T-cell (primary cell): ENCODE data around the gene BCLAF1. TPM values are rescaled to one million over a fixed set of nuclear protein-coding genes. Genes with fewer than 3 reads are reported as not detected.
A peak's percentile ranks its signal among the peaks of the same experiment; 100 is the strongest.

Experiments used
- ATAC-seq, 4 experiments: fragments of 200-7000 bp in 3 of 4; fragments of 150-1000 bp in 1 of 4; cut with Tn5 transposase; replicated peaks in 1 of 4; 1 replicate in 3 of 4; 2 replicates in 1 of 4; pipeline ENCODE4 v1.10.0; 2021; ENCODE audit warnings: moderate library complexity in 3 of 4, mild to moderate bottlenecking in 2 of 4, moderate number of reproducible peaks in 1 of 4
- CTCF ChIA-PET, 2 donors: fragments of 300-600 bp; sonication (Branson Sonifier 250); formaldehyde crosslinking; loops; one replicate each; lab custom pipeline; 2022; ENCODE audit warnings: antibody characterized with exemption in 2 of 2; lab: Charles Lee
- POLR2A ChIA-PET, 2 donors: fragments of 300-600 bp; sonication (Branson Sonifier 250); formaldehyde crosslinking; loops; one replicate each; lab custom pipeline; 2022; ENCODE audit warnings: antibody characterized with exemption in 2 of 2; lab: Charles Lee
- DNase-seq, 35 experiments: peaks; one replicate each; pipeline versions ENCODE4 v3.0.0 to v3.0.0-alpha.2; 2013 to 2023
- H3K27ac ChIP-seq: one replicate; pipeline ENCODE4 v1.5.1; 2013; ENCODE audit warnings: low read length
- H3K27me3 ChIP-seq, 2 experiments: replicated peaks in 1 of 2; 1 replicate in 1 of 2; 2 replicates in 1 of 2; pipeline versions ENCODE4 v1.6.1 to v1.7.0; 2013; ENCODE audit warnings: low read length in 1 of 2, mixed read lengths in 1 of 2; ENCODE audit not compliant: control insufficient read depth in 2 of 2, insufficient read depth in 2 of 2; ENCODE audit errors: extremely low read depth in 1 of 2
- H3K36me3 ChIP-seq, 2 donors: 1 replicate in 1 of 2; 2 replicates in 1 of 2; pipeline versions ENCODE4 v1.6.1 to v1.7.0; 2013; ENCODE audit warnings: low read length in 1 of 2; ENCODE audit not compliant: control insufficient read depth in 2 of 2, insufficient read depth in 1 of 2; ENCODE audit errors: extremely low read depth in 1 of 2
- H3K4me1 ChIP-seq, 2 experiments: 1 replicate in 1 of 2; 2 replicates in 1 of 2; pipeline versions ENCODE4 v1.6.1 to v1.7.0; 2013; ENCODE audit warnings: low read length in 2 of 2, mixed read lengths in 1 of 2; ENCODE audit not compliant: insufficient read depth in 2 of 2, control insufficient read depth in 1 of 2; ENCODE audit errors: extremely low read depth in 1 of 2
- H3K4me3 ChIP-seq, 2 donors: 1 replicate in 1 of 2; 2 replicates in 1 of 2; pipeline versions ENCODE4 v1.5.1 to v1.7.0; 2013; ENCODE audit warnings: mild to moderate bottlenecking in 2 of 2, low read length in 1 of 2, moderate library complexity in 1 of 2; ENCODE audit not compliant: control insufficient read depth in 1 of 2; ENCODE audit errors: extremely low read depth in 1 of 2
- H3K9me3 ChIP-seq: 2 replicates; pipeline ENCODE4 v1.7.0; 2013
- H3K27ac Mint-ChIP-seq, 2 donors: one replicate each; pipeline ENCODE4 v1.8.0; 2020 to 2021; ENCODE audit warnings: mild to moderate bottlenecking in 2 of 2, mixed read lengths in 2 of 2
- H3K27me3 Mint-ChIP-seq, 2 donors: one replicate each; pipeline ENCODE4 v1.8.0; 2021 to 2022; ENCODE audit warnings: mixed read lengths in 2 of 2
- H3K36me3 Mint-ChIP-seq: one replicate; pipeline ENCODE4 v1.8.0; 2021; ENCODE audit warnings: mixed read lengths
- H3K4me1 Mint-ChIP-seq, 3 donors: one replicate each; pipeline ENCODE4 v1.8.0; 2020 to 2022; ENCODE audit warnings: mixed read lengths in 3 of 3, mild to moderate bottlenecking in 1 of 3
- H3K4me3 Mint-ChIP-seq, 3 donors: one replicate each; pipeline ENCODE4 v1.8.0; 2020 to 2022; ENCODE audit warnings: mild to moderate bottlenecking in 3 of 3, mixed read lengths in 3 of 3, moderate library complexity in 3 of 3
- H3K9me3 Mint-ChIP-seq, 3 donors: one replicate each; pipeline ENCODE4 v1.8.0; 2020 to 2022; ENCODE audit warnings: mixed read lengths in 3 of 3
- WGBS: methylation state at CpG from one replicate; pipeline ENCODE4 v1.1.5; 2013; ENCODE audit warnings: missing lambda C conversion rate; ENCODE audit not compliant: insufficient coverage; 5-methylcytosine and 5-hydroxymethylcytosine counted together
- total RNA-seq, 35 experiments: library from RNA in 6 of 35; stranded (reverse) in 6 of 35; fragments of 120-200 nt in 1 of 35; gene quantifications; one replicate each; pipeline versions ENCODE4 v1.2.1 to v1.2.4 and lab custom pipeline; 2013 to 2026

Gene BCLAF1
- total RNA-seq, 5 donors from 2014 or later (not counting 1 experiment from before 2014, with no cell fraction given), result 155 to 435 (median 171) TPM

DNA sequence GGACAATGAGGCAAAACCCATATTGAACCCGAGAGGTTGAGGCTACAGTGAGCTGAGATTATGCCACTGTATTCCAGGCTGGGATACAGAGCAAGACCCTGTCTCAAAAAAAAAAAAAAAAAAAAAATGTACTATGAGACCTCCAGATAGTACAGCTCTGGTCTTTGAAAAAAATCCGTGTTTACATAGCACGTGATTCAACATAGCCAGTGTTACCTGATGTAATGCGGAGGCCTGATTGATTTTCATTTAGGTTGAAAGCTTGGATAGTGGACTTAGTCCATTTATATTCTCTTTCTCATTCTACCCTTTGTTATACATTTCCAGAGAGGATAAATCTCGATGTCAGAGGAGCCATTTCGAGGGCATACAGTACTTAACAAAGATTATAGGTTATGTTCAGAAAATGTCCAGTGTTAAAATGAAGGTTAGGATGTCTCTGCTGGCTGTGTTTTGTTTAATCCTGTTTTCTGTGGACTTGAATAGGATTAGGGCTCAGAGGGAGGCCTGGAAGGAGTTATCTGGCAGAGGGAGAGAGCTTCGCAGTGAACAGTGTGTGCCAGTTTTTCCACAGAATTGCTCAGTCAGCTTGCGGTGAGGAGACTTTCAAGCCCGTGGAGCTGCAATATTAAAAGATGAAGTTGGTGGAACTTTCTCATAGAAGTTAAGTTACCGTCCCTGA, 33.9 kb upstream of the BCLAF1 start:
- no peaks in the 10 kb centered on the region for H3K9me3 ChIP-seq
- H3K27me3 ChIP-seq, result no peaks in the 10 kb centered on the region
- DNase-seq (no peak), ATAC-seq (no peak)
- H3K4me1 ChIP-seq, result no peaks in the 10 kb centered on the region
- Mint-ChIP-seq H3K9me3 (no peaks in the 10 kb centered on the region), H3K4me1 (no peaks in the 10 kb centered on the region), H3K27ac (no peak overlapping the region), H3K4me3 (no peak overlapping the region), H3K36me3 (no peaks in the 10 kb centered on the region), H3K27me3 (no peaks in the 10 kb centered on the region)
- H3K4me3 ChIP-seq, result no peak overlapping the region
- ChIA-PET POLR2A (no interaction called here), CTCF (interaction anchor here in 1 of 2 donors (0.6 kb wide), 1 partner anchor 406 kb away, joined by 5 read pairs; no protein-coding TSS in a partner anchor)
- WGBS, result 70% methylated on average over 2 of the region's 10 CpGs
- no peaks in the 10 kb centered on the region for H3K36me3 ChIP-seq
- no peak overlapping the region for H3K27ac ChIP-seq

DNA sequence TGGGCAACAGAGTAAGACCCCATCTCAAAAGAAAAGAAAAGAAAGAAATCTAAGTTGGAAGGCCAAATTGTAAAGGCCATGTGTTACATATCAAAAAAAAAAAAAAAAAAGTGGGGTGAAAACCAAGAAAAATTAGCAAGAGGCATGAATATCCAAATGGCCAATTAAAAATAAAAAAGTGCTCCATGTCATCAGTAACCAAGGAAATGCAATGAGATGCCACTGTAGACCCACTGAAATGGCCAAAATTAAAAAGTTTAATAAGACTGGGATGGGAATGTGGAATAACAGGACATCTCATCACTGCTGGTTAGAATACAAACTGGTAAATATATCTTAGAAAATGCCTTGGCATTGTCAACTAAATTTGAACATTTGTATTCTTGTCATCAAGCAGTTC, 30.1 kb upstream of the BCLAF1 start:
- no peaks in the 10 kb centered on the region for H3K36me3 Mint-ChIP-seq
- no peak for DNase-seq
- Histone ChIP-seq H3K27ac (no peak overlapping the region), H3K4me1 (no peaks in the 10 kb centered on the region), H3K9me3 (no peaks in the 10 kb centered on the region), H3K4me3 (no peak overlapping the region), H3K36me3 (no peaks in the 10 kb centered on the region), H3K27me3 (no peaks in the 10 kb centered on the region)
- H3K27me3 Mint-ChIP-seq, result no peaks in the 10 kb centered on the region
- H3K4me3 Mint-ChIP-seq, result no peak overlapping the region
- H3K27ac Mint-ChIP-seq, result no peak overlapping the region
- POLR2A ChIA-PET, result no interaction called here
- H3K9me3 Mint-ChIP-seq, result no peaks in the 10 kb centered on the region
- ATAC-seq, result no peak
- CTCF ChIA-PET, result interaction anchor here (0.6 to 1.1 kb wide), 3 partner anchors 45 to 81 kb away, joined by 3 to 5 read pairs (median 5); no protein-coding TSS in a partner anchor
- H3K4me1 Mint-ChIP-seq, result peaks cover 0 to 3% (median 2%) of the 10 kb centered on the region in 3 donors

DNA sequence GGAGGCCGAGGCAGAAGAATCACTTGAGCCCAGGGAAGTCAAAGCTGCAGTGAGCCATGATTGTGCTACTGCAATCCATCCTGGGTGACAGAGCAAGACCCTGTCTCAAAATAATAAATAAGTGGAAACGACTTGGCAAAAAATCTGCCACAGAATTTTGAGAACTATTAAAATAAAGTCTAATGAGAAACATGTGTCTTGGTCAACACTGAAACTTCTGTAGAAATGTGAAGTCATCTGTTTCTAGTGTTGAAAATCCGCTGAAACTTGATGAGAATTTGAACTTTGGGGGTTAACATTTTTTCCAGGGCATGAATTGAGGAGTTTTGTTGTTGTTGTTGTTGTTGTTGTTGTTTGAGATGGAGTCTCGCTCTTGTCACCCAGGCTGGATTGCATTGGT, 29.0 kb upstream of the BCLAF1 start:
- H3K4me3 ChIP-seq, result no peak overlapping the region
- Mint-ChIP-seq H3K4me1 (peaks cover 0 to 3% (median 2%) of the 10 kb centered on the region in 3 donors), H3K9me3 (no peaks in the 10 kb centered on the region), H3K36me3 (no peaks in the 10 kb centered on the region), H3K27me3 (peaks cover 0 to 3% of the 10 kb centered on the region in 2 donors), H3K4me3 (no peak overlapping the region), H3K27ac (no peak overlapping the region)
- ChIA-PET POLR2A (interaction anchor here in 1 of 2 donors (0.7 to 2.4 kb wide), 2 partner anchors 29 to 866 kb away, joined by 3 to 22 read pairs; partner anchors contain the start of gene BCLAF1), CTCF (interaction anchor here (0.9 to 2.0 kb wide), 4 partner anchors 17 to 783 kb away, joined by 3 to 7 read pairs (median 5); partner anchors contain the start of gene MTFR2 (in 1 of the 2))
- ATAC-seq, result no peak
- no peaks in the 10 kb centered on the region for H3K9me3 ChIP-seq
- 59% methylated on average over 4 of the region's 4 CpGs for WGBS
- no peaks in the 10 kb centered on the region for H3K36me3 ChIP-seq
- no peaks in the 10 kb centered on the region for H3K27me3 ChIP-seq
- no peak for DNase-seq
- H3K27ac ChIP-seq, result no peak overlapping the region
- no peaks in the 10 kb centered on the region for H3K4me1 ChIP-seq

DNA sequence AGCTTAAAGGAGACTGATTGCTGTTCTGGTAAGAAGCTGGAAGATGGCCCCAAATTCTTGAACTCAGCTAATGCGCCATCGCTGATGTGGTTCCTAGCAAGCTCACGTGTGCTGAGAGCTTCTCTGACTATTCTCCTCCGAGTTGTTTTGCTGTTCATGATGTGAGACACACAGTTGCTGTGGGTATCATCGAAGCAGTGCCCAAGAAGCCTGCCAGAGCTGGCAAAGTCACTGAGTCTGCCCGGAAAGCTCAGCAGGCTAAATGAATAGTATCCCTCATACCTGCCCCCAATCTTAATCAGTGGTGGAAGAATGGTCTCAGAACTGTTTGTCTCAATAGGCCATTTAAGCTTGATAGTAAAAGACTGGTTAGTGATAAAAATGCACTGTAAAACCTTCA, 28.3 kb upstream of the BCLAF1 start:
- POLR2A ChIA-PET, result interaction anchor here (0.7 to 2.4 kb wide), 2 partner anchors 29 to 30 kb away, joined by 3 to 22 read pairs; partner anchors contain the start of gene BCLAF1 (in 1 of the 2)
- WGBS, result 54% methylated on average over 4 of the region's 6 CpGs
- no peak for DNase-seq
- Histone ChIP-seq H3K9me3 (no peaks in the 10 kb centered on the region), H3K4me3 (no peak overlapping the region), H3K27me3 (no peaks in the 10 kb centered on the region), H3K4me1 (no peaks in the 10 kb centered on the region), H3K27ac (no peak overlapping the region), H3K36me3 (no peaks in the 10 kb centered on the region)
- Mint-ChIP-seq H3K27me3 (peaks cover 4 to 5% of the 10 kb centered on the region in 2 donors), H3K9me3 (no peaks in the 10 kb centered on the region), H3K36me3 (no peaks in the 10 kb centered on the region), H3K4me3 (no peak overlapping the region), H3K4me1 (peaks cover 0 to 3% (median 2%) of the 10 kb centered on the region in 3 donors), H3K27ac (no peak overlapping the region)
- ATAC-seq, result no peak
- CTCF ChIA-PET, result interaction anchor here (0.6 to 2.0 kb wide), 13 partner anchors 9 to 812 kb away, joined by 3 to 8 read pairs (median 4); partner anchors contain the start of genes BCLAF1 (in 1 of the 2) and MTFR2 (in 1 of the 2)

DNA sequence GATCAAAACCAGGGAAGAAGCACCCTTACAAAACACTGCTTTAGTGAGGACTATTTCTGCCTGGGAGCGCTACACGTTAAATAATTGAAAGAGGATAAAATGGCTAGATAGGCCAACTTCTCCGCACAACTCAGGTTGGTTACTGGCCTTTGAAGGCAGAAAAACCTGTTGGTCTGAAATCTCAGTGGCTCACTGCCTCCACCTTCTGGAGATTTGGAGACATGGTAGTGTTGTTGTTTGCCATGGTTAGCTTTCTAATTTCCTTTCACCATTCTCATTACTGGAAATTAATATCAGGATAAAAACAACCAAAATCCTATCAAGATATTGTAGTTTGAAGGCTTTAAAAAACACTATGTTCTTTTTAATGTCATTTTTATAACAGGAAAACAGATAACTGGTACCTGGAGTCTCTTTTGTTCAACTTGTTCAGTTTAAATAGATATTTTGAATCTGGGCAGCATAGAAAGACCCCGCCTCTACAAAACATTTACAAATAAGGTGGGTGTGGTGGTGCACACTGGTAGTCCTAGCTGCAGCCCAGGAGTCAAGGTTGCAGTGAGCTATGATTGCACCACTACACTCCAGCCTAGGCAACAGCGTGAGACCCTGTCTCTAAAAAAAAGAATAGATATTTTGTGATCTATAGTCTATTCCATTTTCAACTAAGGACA, 27.5 kb upstream of the BCLAF1 start:
- H3K27me3 Mint-ChIP-seq, result peaks cover 4 to 5% of the 10 kb centered on the region in 2 donors
- H3K36me3 ChIP-seq, result no peaks in the 10 kb centered on the region
- WGBS, result 15% methylated on average over 2 of the region's 5 CpGs
- H3K4me3 ChIP-seq, result no peak overlapping the region
- H3K9me3 ChIP-seq, result no peaks in the 10 kb centered on the region
- ChIA-PET POLR2A (interaction anchor here (0.6 to 2.4 kb wide), 3 partner anchors 28 to 35 kb away, joined by 3 to 22 read pairs (median 3); partner anchors contain the start of gene BCLAF1 (in 1 of the 2)), CTCF (interaction anchor here (0.6 to 2.0 kb wide), 12 partner anchors 8 to 811 kb away, joined by 3 to 8 read pairs (median 4); partner anchors contain the start of genes BCLAF1 (in 1 of the 2) and MTFR2 (in 1 of the 2))
- H3K27me3 ChIP-seq, result no peaks in the 10 kb centered on the region
- DNase-seq (peak; percentile 25 to 86 (median 59)), ATAC-seq (peak; percentile 67 to 91 (median 84))
- H3K27ac ChIP-seq, result no peak overlapping the region
- no peaks in the 10 kb centered on the region for H3K4me1 ChIP-seq
- no peak overlapping the region for H3K4me3 Mint-ChIP-seq
- H3K36me3 Mint-ChIP-seq, result no peaks in the 10 kb centered on the region
- H3K27ac Mint-ChIP-seq, result no peak overlapping the region
- peaks cover 0 to 3% (median 2%) of the 10 kb centered on the region in 3 donors for H3K4me1 Mint-ChIP-seq
- H3K9me3 Mint-ChIP-seq, result no peaks in the 10 kb centered on the region

DNA sequence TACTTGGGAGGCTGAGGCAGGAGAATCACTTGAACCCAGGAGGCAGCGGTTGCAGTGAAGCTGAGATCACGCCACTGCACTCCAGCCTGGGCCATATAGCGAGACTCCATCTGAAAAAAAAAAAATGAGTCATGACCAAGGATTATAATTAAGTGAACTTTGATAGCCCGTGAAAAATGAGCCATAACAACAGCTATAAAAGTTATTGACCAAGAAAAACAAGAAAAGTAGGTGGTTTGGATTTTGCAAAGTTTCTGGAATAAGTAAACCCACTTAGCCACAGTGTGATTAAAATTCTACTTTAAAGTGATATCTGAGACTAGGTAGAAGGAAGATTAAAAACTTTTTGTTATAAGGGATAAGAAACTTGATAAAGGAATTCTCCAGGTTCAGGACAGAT, 25.9 kb upstream of the BCLAF1 start:
- CTCF ChIA-PET, result interaction anchor here (0.7 to 1.1 kb wide), 5 partner anchors 24 to 397 kb away, joined by 3 to 5 read pairs (median 4); partner anchors contain the start of gene MTFR2 (in 1 of the 2)
- no peak overlapping the region for H3K27ac Mint-ChIP-seq

More for the DNA sequence above, 25.9 kb upstream of the BCLAF1 start:
- 80% methylated on average over 1 of the region's 4 CpGs for WGBS
- no peaks in the 10 kb centered on the region for H3K9me3 Mint-ChIP-seq
- no peaks in the 10 kb centered on the region for H3K27me3 ChIP-seq
- no peaks in the 10 kb centered on the region for H3K4me1 ChIP-seq
- POLR2A ChIA-PET, result interaction anchor here in 1 of 2 donors (0.7 kb wide), 2 partner anchors 26 to 190 kb away, joined by 4 read pairs; partner anchors contain the start of gene BCLAF1
- no peak overlapping the region for H3K27ac ChIP-seq
- no peaks in the 10 kb centered on the region for H3K36me3 ChIP-seq
- peaks cover 4 to 7% of the 10 kb centered on the region in 2 donors for H3K27me3 Mint-ChIP-seq
- DNase-seq, result no peak
- H3K9me3 ChIP-seq, result no peaks in the 10 kb centered on the region
- H3K4me3 Mint-ChIP-seq, result no peak overlapping the region
- ATAC-seq, result no peak
- no peaks in the 10 kb centered on the region for H3K36me3 Mint-ChIP-seq
- H3K4me3 ChIP-seq, result no peak overlapping the region
- peaks cover 0 to 3% (median 2%) of the 10 kb centered on the region in 3 donors for H3K4me1 Mint-ChIP-seq
